ENCODE results near the gene PARD6A.

GRCh38 chr16:67649494-67649931, 11.2 kb upstream of the PARD6A start:
- TF ChIP-seq TAF1 (IDR thresholded peaks at IDR 0.05; ENCODE audit: borderline replicate concordance, low read depth, low read length) (no peak), POLR2A (IDR thresholded peaks at IDR 0.05; ENCODE audit: low read depth, low read length) (no peak), POLR2AphosphoS5 (IDR thresholded peaks at IDR 0.05; ENCODE audit: low read depth, low read length) (no peak)

All from GM12892 (cell line).